GM13977 (cell line): ENCODE data around the gene INCA1.
A peak's percentile ranks its signal among the peaks of the same experiment; 100 is the strongest.

ENCODE experiments used
- DNase-seq: peaks from one replicate; pipeline ENCODE4 v3.0.0; 2012; ENCODE audit warnings: low spot score
- in situ Hi-C: fragments of 300-500 bp; cut with MboI; formaldehyde crosslinking; loops from one replicate; pipeline ENCODE4 v1.12.0; 2022; ENCODE audit warnings: low sequenced_read_pairs, low pct_unique_long_range_greater_than_20kb, mixed read lengths, inconsistent platforms; ENCODE audit not compliant: unreplicated experiment
- TF ChIP-seq, protein P1 (sequence below): IDR thresholded peaks from 2 replicates; pipeline ENCODE4 v1.5.1; 2012; ENCODE audit warnings: mild to moderate bottlenecking, control low read depth; ENCODE audit not compliant: insufficient read depth; ENCODE audit errors: extremely low read depth, missing control alignments

The INCA1 gene

DNA sequence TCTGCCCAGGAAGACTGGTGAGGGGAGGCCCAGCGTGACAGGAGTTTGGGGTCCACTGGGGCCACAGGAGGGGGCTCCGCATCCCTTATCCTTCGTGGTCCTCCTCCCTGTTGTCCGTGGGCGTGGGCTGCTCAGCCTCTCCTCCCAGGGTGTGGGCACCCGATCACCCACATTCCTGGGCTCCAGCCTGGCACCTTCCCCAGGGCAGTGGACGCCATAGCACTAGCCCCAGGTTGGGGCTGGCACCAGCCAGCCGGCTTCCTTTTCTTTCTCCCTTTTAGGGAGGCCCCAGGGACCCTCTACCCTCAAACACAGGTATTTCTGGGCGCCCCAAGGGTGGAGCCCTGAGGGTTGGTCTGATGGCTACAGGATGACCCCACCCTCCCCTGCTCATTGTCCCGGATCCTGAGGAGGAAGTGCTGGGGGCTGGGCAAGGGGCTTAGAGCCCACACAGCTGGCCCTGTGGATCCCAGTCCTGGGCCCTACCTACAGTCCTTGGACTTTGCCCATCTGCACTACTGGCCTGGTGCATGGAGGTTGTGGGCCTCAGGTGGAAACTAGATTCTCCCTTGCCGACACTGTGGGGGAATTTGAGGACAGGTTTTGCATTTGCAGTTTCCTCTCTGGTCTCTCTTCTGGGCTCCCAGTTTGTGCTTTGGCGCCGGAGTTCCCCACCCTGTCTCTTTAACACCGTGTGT, 1.6 kb upstream of the INCA1 start:
- in situ Hi-C loops = no loop called here
- TF ChIP-seq, protein P1, sequence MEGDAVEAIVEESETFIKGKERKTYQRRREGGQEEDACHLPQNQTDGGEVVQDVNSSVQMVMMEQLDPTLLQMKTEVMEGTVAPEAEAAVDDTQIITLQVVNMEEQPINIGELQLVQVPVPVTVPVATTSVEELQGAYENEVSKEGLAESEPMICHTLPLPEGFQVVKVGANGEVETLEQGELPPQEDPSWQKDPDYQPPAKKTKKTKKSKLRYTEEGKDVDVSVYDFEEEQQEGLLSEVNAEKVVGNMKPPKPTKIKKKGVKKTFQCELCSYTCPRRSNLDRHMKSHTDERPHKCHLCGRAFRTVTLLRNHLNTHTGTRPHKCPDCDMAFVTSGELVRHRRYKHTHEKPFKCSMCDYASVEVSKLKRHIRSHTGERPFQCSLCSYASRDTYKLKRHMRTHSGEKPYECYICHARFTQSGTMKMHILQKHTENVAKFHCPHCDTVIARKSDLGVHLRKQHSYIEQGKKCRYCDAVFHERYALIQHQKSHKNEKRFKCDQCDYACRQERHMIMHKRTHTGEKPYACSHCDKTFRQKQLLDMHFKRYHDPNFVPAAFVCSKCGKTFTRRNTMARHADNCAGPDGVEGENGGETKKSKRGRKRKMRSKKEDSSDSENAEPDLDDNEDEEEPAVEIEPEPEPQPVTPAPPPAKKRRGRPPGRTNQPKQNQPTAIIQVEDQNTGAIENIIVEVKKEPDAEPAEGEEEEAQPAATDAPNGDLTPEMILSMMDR = no peak
- DNase-seq = peak; percentile 80

DNA sequence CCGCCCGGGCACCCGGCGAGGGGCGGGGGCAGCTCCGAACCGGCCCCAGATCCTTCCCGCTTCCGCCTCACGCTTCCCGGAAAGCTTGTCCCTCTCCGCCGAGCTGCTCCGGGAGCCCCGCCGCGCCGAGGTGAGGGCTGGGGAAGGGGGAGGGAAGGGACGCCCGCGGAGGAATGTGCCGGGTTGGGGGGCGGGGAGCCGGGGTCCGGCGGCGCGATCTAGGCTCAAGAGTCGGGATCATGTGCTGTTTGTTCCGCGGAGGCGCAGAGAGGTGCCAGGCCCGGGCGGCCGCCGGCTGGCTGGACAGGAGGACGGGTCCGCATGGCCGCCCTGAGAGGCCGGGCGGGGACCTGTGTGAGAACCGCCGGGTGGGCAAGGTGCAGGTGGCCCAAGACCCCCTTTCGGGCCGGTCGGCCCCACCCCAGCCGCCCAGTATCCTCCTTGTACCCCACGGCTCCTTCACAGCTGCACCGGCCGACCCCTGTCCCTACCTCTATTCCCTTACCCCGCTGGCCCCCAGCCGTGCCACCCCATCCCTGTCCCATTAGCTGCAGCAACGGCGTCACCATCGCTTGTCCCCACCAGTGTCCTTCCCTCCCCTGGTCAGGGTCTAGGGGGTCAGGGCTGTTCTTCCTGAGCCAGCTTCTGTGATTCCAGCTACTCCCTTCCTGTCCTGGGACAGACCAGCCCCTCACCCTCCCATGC, 857 bp upstream of the INCA1 start:
- in situ Hi-C loops = no loop called here

DNA sequence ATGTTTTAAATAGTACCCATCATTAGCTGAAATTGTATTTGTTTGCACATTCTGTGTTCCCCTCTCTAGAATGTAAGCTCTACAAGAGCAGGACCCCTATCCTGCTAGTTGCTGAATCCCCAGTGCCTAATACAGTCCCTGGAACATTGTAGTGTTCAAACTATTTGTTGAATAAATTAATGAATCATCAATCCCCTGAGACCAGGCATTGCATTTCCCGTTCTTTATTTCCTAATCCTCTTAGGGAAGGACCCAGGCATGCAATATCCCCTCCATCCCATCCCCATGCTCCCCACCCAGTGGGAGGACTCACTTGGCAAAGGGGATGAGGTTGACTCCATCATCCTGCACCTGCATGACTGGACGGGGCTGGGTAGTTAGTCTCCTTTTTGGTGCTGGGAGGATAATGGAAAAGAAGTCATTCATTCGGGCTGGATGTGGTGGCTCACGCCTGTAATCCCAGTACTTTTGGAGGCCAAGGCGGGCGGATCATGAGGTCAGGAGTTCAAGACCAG, 3.2 kb downstream of the INCA1 start:
- DNase-seq = no peak
- in situ Hi-C loops = no loop called here

More for the DNA sequence above, 857 bp upstream of the INCA1 start:
- TF ChIP-seq, protein P1 = no peak
- DNase-seq = peak; percentile 62

DNA sequence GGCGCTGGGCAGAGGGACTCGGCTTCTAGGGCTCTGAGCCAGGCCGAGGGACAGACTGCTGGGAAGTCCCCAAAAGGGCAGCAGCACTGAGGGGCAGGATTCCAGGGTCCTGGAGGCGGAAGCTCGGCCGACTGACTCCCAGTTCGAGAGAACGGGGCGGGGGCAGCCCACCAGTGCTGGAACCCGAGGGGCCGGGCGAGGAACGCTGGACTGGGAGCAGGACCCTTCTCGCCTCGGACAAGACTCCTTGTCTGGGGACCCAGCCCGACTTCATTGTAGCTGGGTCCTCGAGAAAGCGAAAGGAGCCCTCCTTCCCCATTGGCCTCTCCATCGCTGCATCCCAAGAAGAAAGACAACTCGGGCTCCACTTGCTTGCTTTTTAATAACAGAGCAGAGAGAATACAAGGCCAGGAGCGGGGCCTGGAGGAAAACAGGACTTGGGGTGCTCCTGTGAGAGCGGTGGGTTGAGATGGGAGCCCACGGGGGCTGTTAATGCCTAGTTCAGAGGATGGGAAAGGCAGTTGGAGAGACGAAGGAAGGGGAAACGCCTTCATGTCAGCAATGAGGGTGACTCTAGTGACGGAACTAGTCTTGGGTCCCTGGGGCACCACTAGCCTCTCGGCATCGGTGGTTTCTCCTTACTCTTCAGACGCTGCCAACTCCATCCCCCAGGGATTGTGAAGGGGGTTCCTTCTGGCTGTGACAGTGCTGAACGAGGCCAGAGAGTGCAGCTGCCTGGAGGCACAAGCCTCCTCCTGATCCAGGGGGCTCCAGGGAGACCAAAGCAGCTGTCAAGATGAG, 9.4 kb downstream of the INCA1 start:
- TF ChIP-seq, protein P1 = no peak
- in situ Hi-C loops = no loop called here
- no peak for DNase-seq

More for the DNA sequence above, 3.2 kb downstream of the INCA1 start:
- TF ChIP-seq, protein P1 = no peak

DNA sequence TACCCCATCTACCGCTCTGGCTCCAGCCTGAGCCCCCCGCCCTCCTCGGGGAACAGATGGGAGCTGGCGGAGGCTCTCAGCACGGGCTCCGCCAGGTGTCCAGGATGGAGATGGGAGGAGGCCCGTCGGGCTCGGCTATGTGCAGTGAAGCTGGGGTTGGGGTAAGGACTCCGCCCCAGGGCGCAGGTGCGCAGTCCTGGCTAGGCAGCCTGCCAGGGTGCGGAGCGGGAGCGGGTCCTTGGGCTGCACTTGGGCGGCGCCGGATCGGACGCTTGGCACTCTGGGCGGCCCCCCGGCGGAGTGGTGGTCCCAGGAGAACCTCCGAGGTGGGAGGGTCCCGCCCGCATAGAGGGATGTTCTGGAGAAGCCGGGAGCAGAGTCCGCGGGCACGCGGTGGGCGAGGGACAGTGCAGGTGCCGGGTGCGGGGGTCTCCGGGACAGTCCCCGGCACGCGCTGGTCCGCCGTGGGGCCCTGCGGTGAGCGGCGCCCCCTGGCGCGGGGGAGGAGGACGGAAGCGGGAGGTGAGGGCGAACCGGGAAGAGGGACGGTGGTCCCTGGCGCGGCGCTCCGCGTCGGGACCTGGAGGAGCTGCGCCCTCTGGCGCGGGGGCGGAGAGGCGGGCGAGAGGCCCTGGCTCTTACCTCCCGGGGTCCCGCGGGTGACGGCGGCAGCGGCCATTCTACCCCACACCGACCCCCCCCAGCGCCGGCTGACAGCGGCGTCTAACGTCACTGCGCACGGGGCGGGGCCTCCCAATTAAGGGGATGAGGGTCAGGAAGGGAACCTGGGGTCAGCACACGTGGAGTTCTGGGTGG, 10.2 kb downstream of the INCA1 start, which contains the start of gene CAMTA2:
Gene CAMTA2, minus strand, starts transcription at position 725 of the 816 bp plus-strand sequence. CDS start 1,453 bp downstream, outside the sequence.
- DNase-seq = peak; percentile 89
- in situ Hi-C loops = no loop called here
- TF ChIP-seq, protein P1 = peak; percentile 69

DNA sequence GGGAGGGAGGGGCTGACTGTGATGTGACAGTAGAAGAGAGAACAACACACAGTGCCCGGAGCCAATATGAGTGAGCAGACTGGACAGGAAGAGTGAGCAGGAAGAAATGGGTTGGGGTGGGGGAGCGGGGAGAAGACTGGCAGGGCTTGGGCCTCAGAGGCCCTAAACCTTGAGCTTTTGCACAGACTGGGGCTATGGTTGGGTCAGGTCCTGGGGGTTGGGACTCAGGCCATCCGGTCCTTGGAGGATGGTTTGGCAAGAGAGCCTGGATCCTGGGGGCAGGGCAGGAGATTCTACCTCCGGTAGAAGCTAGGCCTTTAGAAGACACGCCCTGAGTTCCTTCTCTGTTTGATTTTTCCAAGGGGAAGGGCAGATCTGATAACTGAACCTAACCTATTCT, 10.9 kb downstream of the INCA1 start:
- in situ Hi-C loops = no loop called here
- TF ChIP-seq, protein P1 = no peak
- no peak for DNase-seq
